ENCODE data around the gene VPS37B.
A peak's percentile ranks its signal among the peaks of the same experiment; 100 is the strongest.
"Not testable (repeated sequence)": the region's sequence is repeated elsewhere in the genome, so short reads cannot be mapped to it uniquely, and the experiment has no call there.

The VPS37B gene

DNA sequence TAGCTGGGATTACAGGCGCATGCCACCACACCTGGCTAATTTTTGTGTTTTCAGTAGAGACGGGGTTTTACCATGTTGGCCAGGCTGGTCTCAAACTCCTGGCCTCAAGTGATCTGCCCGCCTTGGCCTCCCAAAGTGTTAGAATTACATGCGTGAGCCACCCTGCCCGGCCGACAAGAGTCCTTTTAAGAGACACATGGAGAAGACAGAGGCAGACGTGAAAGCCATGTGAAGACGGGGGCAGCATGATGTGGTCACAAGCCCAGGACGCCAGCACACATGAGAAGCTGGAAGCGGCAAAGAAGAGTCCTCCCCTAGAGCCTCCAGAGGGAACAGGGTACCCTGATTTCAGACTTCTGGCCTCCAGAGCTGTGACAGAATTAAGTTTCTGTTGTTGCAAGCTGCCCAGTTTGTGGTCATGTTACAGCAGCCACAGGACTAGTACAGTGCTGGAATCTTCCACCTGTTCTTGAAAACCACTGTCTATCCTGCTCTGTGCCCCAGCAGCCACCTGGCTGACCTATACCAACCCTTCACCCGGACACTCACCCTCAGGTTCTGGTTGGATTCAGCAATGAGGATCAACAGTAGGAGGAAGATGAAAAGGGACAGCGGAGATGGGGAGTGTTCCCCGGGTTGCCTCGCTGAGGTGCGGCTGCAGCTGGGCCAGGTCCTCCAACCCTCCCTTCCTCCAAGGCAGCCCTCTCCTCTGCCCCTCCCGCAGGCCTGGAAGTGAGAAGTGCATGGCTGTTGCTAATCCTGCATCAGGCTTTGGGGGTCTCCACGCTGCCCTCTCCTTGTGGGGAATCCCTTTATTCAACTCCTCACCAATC lies 16.9 kb downstream of the VPS37B start:
- DNase-seq (ENCODE audit: low read depth) = no peak
- Histone ChIP-seq H3K4me1 (ENCODE audit: control insufficient read depth, insufficient read depth, low read length) (peaks cover 16% of the 10 kb centered on the region), H3K27me3 (replicated peaks; ENCODE audit: control insufficient read depth, insufficient read depth, low read length) (no peaks in the 10 kb centered on the region), H3K4me3 (ENCODE audit: low read length) (no peak overlapping the region), H3K9me3 (ENCODE audit: control insufficient read depth, low read length) (no peaks in the 10 kb centered on the region), H3K36me3 (ENCODE audit: control insufficient read depth, insufficient read depth, low read length, severe bottlenecking) (no peaks in the 10 kb centered on the region), H3K9ac (ENCODE audit: low read length) (no peak overlapping the region)

DNA sequence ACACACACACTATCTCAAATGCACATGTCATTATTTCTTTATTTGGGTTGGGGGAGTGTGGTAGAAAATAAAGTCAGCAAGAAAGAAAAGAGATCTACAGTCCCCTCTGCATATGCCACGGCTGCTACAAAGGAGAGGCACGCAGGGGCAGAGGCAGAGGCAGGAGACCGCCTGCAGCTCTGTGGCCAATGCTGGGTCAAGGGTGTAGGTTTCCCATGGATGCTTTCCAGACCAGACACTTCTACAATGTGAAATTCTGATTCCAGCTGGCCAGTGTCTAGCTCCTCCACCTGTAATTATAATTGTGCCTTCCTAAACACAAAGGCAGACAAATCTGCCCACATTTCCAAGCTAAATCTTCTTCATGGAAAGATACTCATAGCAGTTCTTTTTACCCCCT lies 19.2 kb downstream of the VPS37B start:
- peaks cover 28% of the 10 kb centered on the region for H3K4me1 ChIP-seq (ENCODE audit: control insufficient read depth, insufficient read depth, low read length)
- no peak overlapping the region for H3K9ac ChIP-seq (ENCODE audit: low read length)
- H3K27me3 ChIP-seq (replicated peaks; ENCODE audit: control insufficient read depth, insufficient read depth, low read length) = no peaks in the 10 kb centered on the region
- DNase-seq (ENCODE audit: low read depth) = no peak
- no peaks in the 10 kb centered on the region for H3K36me3 ChIP-seq (ENCODE audit: control insufficient read depth, insufficient read depth, low read length, severe bottlenecking)
- no peaks in the 10 kb centered on the region for H3K9me3 ChIP-seq (ENCODE audit: control insufficient read depth, low read length)
- no peak overlapping the region for H3K4me3 ChIP-seq (ENCODE audit: low read length)

DNA sequence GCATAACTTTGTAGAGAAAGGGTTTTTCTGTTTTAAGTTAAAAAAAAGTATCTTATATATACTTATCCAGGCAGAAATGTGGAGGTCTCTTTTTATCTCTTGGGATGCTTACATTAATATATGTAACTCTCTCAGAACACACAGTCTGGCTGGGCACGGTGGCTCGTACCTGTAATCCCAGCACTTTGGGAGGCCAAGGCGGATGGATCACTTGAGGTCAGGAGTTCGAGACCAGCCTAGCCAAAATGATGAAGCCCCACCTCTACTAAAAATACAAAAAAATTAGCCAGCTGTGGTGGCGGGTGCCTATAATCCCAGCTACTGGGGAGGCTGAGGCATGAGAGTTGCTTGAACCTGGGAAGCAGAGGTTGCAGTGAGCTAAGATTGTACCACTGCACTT lies 19.6 kb downstream of the VPS37B start:
- H3K36me3 ChIP-seq (ENCODE audit: control insufficient read depth, insufficient read depth, low read length, severe bottlenecking); DNase-seq (ENCODE audit: low read depth); H3K9ac ChIP-seq (ENCODE audit: low read length); H3K4me3 ChIP-seq (ENCODE audit: low read length); H3K9me3 ChIP-seq (ENCODE audit: control insufficient read depth, low read length); H3K27me3 ChIP-seq (replicated peaks; ENCODE audit: control insufficient read depth, insufficient read depth, low read length): not testable (repeated sequence)
- H3K4me1 ChIP-seq (ENCODE audit: control insufficient read depth, insufficient read depth, low read length) = peaks cover 32% of the 10 kb centered on the region

DNA sequence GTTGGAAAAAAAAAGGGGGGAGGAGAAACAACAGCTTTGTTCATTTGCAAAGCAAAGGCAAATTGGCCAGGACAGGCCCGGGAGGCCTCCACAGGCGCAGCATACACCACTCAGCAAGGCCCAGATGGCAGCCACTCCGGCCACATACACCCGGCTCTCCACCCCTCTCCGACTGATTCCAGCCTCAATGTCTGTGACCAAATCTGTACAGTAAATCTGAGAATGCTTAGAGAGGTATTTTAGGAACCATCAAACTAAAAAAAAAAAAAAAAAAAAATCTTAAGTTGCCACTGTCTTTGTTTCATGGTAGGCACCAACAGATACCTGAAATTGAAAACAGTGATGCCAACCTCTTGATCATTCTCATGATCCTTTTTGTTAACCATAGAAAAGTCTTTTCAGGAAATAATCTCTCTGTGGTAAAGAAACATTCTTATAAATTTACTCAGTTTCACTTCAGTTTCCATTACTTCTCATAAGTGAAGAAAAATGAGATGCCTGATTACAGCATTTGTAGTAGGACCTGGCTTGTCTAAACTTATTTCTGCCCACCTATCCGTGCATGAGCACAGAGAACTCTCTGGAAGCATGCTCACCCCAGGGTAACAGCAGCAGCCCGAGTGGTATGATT lies 20.2 kb downstream of the VPS37B start:
- H3K27me3 ChIP-seq (replicated peaks; ENCODE audit: control insufficient read depth, insufficient read depth, low read length) = no peaks in the 10 kb centered on the region
- peaks cover 37% of the 10 kb centered on the region for H3K4me1 ChIP-seq (ENCODE audit: control insufficient read depth, insufficient read depth, low read length)
- no peaks in the 10 kb centered on the region for H3K36me3 ChIP-seq (ENCODE audit: control insufficient read depth, insufficient read depth, low read length, severe bottlenecking)
- H3K9me3 ChIP-seq (ENCODE audit: control insufficient read depth, low read length) = no peaks in the 10 kb centered on the region
- H3K9ac ChIP-seq (ENCODE audit: low read length) = no peak overlapping the region
- DNase-seq (ENCODE audit: low read depth) = peak; percentile 63
- no peak overlapping the region for H3K4me3 ChIP-seq (ENCODE audit: low read length)

DNA sequence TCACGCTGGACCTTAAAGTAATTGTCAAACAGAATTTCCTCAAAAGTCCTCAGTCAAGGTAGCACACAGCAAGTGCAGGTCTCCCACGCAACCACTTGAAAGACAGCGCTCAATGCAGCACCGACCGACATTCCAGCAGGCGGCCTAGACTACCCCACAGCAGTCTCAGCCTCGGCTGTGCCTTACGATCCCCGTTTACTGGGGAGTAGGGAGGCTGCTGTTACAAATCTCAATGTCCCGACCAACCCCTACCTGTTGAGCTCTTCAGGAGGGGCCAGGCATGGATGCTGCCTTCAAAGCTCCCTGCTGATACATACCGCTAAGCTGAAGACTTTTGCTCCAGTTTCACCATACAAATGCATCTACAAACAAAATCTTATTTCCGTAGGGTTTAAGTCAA lies 21.8 kb downstream of the VPS37B start:
- Histone ChIP-seq H3K4me3 (ENCODE audit: low read length) (no peak overlapping the region), H3K9ac (ENCODE audit: low read length) (no peak overlapping the region), H3K9me3 (ENCODE audit: control insufficient read depth, low read length) (no peaks in the 10 kb centered on the region), H3K4me1 (ENCODE audit: control insufficient read depth, insufficient read depth, low read length) (peaks cover 23% of the 10 kb centered on the region), H3K36me3 (ENCODE audit: control insufficient read depth, insufficient read depth, low read length, severe bottlenecking) (peaks cover 14% of the 10 kb centered on the region), H3K27me3 (replicated peaks; ENCODE audit: control insufficient read depth, insufficient read depth, low read length) (no peaks in the 10 kb centered on the region)
- DNase-seq (ENCODE audit: low read depth) = no peak

DNA sequence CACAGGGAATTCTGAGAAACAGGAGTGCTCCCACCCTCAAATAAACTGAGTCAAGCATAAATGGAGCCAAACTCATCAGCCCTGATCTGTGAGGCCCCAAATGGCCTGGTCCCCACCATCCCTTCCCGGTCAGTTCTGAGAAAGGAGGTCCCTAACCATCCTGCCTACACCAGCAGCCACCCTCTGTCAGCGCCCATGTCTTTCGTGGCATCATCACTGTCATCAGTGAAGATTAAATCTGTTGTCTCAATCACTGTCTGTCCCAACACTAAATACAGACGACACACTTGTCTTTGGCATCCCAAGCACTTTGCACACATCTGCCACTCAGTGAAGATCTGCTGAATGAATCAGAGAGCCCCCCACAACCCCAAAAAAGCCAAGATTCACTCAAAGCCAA lies 22.4 kb downstream of the VPS37B start:
- peaks cover 23% of the 10 kb centered on the region for H3K4me1 ChIP-seq (ENCODE audit: control insufficient read depth, insufficient read depth, low read length)
- no peak for DNase-seq (ENCODE audit: low read depth)

DNA sequence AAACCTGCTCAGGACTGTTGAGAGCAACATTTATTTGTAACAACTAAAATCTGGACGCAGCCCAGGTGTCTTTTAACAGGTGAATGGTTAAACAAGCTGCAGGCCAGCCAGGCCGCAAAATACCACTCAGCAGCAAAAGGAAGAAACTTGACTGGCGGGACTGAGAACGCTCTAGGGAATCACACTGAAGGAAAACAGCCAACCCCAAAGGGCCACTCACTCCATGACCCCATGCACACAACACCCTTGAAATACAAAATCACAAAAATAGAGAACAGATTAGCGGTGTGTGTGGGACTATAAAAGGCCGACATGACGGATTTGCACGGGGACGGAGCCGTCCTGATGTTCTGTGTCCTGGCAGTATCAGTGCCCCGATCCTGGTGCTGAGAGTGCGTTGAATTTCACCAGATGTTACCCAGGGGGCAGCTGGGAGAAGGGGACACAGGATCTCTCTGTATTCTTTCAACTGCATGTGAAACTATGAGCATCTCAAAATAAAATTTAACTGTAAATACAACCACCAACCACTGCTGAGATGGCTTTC lies 23.0 kb downstream of the VPS37B start:
- no peak for DNase-seq (ENCODE audit: low read depth)
- peaks cover 23% of the 10 kb centered on the region for H3K4me1 ChIP-seq (ENCODE audit: control insufficient read depth, insufficient read depth, low read length)
- no peak overlapping the region for H3K4me3 ChIP-seq (ENCODE audit: low read length)
- no peaks in the 10 kb centered on the region for H3K9me3 ChIP-seq (ENCODE audit: control insufficient read depth, low read length)
- no peaks in the 10 kb centered on the region for H3K27me3 ChIP-seq (replicated peaks; ENCODE audit: control insufficient read depth, insufficient read depth, low read length)
- peaks cover 26% of the 10 kb centered on the region for H3K36me3 ChIP-seq (ENCODE audit: control insufficient read depth, insufficient read depth, low read length, severe bottlenecking)
- no peak overlapping the region for H3K9ac ChIP-seq (ENCODE audit: low read length)

More for the DNA sequence above, 22.4 kb downstream of the VPS37B start:
- Histone ChIP-seq H3K9me3 (ENCODE audit: control insufficient read depth, low read length) (no peaks in the 10 kb centered on the region), H3K4me3 (ENCODE audit: low read length) (no peak overlapping the region), H3K9ac (ENCODE audit: low read length) (no peak overlapping the region), H3K36me3 (ENCODE audit: control insufficient read depth, insufficient read depth, low read length, severe bottlenecking) (peaks cover 20% of the 10 kb centered on the region), H3K27me3 (replicated peaks; ENCODE audit: control insufficient read depth, insufficient read depth, low read length) (no peaks in the 10 kb centered on the region)

DNA sequence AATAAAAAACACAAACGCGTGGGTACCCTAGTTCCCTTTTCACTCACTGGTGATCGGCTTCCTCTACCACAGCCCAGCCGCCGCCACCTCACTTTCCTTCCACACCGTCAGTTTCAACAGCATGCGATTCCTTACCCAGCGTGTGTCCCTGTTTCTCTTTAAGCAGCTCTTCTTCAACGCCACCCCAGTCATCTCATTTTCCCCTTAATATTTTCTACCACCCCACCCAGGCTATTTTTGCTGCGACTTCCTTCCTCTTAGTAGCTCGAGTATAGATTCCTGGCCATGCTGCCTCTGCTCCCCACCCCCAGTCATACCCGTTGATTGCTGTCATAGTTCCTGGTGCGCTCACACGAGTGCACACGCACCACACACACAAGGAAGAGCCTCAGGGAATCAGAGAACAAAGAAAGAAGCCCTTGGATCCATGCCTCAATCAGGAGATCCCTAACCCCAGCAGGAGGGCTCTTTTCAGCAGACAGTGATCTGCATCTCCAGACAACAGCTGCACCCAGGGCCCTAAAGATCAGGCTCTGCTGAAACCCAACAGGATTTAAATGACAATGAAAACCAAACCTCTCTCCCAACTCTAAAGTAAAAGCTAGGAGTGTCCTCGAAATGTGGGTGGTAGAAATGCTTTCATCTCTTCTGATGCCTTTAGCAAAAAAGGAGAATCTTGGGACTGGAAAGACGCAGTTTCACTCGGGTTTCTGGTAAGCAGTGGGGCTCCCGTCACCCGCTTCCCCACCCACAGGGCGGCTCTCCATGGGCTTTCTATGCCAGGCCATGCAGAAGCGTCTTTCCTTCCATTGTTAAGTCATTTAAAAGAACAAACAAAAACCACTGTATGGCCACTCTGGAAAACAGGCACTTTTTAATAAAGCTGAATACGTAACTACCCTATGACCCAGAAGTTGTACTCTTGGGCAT lies 23.8 kb downstream of the VPS37B start:
- peak; percentile 82 for DNase-seq (ENCODE audit: low read depth)
- Histone ChIP-seq H3K9me3 (ENCODE audit: control insufficient read depth, low read length) (no peaks in the 10 kb centered on the region), H3K27me3 (replicated peaks; ENCODE audit: control insufficient read depth, insufficient read depth, low read length) (no peaks in the 10 kb centered on the region), H3K4me3 (ENCODE audit: low read length) (peak overlapping the region; percentile 77), H3K36me3 (ENCODE audit: control insufficient read depth, insufficient read depth, low read length, severe bottlenecking) (peaks cover 29% of the 10 kb centered on the region), H3K4me1 (ENCODE audit: control insufficient read depth, insufficient read depth, low read length) (peaks cover 23% of the 10 kb centered on the region), H3K9ac (ENCODE audit: low read length) (peak overlapping the region; percentile 81)

DNA sequence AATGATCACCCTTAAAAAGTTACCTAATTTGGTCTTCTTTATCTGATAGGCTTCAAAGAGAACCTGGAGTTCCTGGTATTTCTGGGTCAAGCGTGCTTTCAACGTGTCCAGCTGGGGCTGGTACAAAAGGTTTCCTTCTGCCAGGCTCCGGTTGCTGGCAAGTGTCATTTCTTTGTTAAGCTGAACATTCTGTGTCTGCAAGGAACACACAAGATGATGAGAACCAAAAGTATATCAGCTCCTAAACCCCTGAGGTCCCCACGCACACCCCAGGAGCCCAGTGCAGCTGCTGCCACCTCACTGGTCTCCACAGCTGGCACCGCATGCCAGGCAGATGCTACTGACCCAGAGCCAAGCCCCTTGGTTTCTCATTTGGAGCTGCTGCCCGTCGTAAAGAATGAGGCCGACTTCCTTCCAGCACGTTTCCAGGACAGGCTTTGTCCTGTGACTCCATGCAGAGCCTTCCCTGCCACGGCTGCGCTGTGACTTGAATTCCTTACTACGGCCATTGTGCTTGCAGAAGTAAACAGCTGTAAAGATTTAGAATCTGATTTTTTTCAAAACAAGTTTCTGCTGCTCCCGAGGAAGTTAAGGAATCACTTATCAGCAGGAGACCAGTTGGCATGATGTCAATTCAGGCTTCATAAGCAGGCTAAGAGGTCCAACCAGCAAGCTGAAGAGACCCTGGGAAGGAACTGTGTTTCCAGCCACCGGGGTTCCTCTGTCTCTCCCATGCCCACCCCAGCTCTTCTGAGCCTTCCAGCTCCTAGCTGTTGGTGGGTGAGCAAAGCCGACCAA lies 24.9 kb downstream of the VPS37B start:
- Histone ChIP-seq H3K4me1 (ENCODE audit: control insufficient read depth, insufficient read depth, low read length) (peaks cover 23% of the 10 kb centered on the region), H3K9ac (ENCODE audit: low read length) (peak overlapping the region; percentile 81), H3K36me3 (ENCODE audit: control insufficient read depth, insufficient read depth, low read length, severe bottlenecking) (peaks cover 35% of the 10 kb centered on the region), H3K27me3 (replicated peaks; ENCODE audit: control insufficient read depth, insufficient read depth, low read length) (no peaks in the 10 kb centered on the region), H3K4me3 (ENCODE audit: low read length) (peak overlapping the region; percentile 77), H3K9me3 (ENCODE audit: control insufficient read depth, low read length) (no peaks in the 10 kb centered on the region)
- DNase-seq (ENCODE audit: low read depth) = peak; percentile 56

DNA sequence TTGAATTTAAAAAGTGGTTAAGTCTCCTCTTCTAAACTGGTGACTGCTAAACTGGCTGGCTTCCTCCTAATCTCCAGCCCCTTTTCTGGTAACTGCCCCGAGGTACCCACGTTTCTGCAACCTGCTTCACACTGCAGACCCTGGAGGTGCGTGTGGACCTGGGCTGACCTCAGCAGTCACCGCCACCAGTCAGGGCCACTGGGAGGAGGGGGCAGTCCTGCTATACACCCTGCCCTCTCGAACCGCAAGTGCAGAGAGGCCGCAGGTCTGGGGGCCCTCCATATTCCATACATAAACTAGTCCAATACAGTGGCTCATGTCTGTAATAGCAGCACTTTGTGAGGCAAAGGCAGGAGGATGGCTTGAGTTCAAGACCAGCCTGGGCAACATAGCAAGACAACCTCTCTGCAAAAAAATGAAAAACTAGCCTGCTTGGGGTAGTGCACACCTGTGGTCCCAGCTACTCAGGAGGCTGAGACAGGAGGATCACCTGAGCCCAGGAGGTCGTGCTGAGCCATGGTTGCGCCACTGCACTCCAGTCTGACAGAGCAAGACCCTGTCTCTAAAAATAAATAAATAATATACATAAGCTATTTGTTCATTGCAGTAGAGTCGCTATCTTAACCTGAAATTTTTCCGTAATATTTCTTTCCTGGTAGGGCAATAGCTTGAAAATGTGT lies 25.6 kb downstream of the VPS37B start:
- Histone ChIP-seq H3K27me3 (replicated peaks; ENCODE audit: control insufficient read depth, insufficient read depth, low read length) (no peaks in the 10 kb centered on the region), H3K4me1 (ENCODE audit: control insufficient read depth, insufficient read depth, low read length) (peaks cover 23% of the 10 kb centered on the region), H3K36me3 (ENCODE audit: control insufficient read depth, insufficient read depth, low read length, severe bottlenecking) (peaks cover 35% of the 10 kb centered on the region), H3K9me3 (ENCODE audit: control insufficient read depth, low read length) (no peaks in the 10 kb centered on the region), H3K9ac (ENCODE audit: low read length) (no peak overlapping the region), H3K4me3 (ENCODE audit: low read length) (no peak overlapping the region)
- no peak for DNase-seq (ENCODE audit: low read depth)

All from adipocyte (in vitro differentiated cells).